GM20431 (cell line): ENCODE results near the gene MACROD2.

Source experiments
- in situ Hi-C: fragments of 300-500 bp; cut with MseI, MboI; formaldehyde crosslinking; loops from one replicate; pipeline ENCODE4 v1.15.0; 2020; ENCODE audit warnings: low sequenced_read_pairs; ENCODE audit not compliant: unreplicated experiment

The MACROD2 gene

DNA sequence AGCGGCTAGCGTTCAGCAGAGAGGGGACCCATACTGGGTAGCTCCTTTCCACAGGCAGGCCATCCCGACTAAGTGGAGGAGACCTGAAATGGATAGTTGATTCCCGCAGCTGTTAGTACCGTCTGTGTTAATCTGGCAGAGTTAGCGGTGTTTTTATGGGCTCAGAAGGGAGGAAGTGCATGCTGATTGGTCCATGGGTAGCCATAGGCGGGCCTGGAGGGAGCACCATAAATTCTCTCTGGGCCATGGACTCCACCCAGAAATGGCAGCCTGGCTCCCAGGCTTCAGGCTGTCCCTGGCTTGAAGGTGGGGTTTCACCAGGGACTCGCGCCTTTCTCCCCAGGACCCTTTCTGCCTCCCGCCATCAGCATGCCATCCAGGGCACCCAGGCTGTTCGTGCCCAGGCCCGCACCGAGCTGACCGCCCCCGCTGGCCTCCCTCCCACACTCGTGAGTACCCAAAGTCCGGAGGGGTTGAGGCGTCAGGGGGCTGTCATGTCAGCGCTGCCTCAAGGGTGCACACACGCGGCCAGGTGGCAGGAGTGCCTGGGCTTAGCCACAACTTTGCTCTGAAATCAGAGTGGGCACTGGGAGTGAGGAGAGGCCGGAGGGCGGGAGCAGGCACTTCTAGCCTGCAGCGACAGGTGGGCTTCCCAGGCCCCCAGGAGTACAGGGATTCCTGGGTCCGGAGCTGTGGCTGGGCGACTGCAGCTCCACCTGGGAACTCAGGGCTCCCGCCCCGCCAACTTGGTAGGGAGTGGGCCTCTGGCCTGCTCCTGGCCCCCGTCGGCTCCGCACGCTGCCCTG is 1036.4 kb downstream of the MACROD2 start:
- in situ Hi-C loops, result no loop called here

DNA sequence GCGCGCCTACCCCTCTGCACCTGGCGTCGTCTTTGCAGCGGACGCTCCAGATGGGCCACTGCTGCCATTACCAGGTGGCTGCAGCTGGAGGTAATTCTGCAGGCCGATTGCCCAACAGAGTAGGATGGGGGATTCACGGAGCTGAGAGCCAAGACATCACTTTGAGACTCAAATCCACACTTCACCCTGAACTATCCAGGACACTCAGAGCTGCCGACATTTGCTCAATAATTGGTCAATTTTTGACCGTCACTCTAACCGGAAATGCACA is 1037.0 kb downstream of the MACROD2 start:
- in situ Hi-C loops, result no loop called here

DNA sequence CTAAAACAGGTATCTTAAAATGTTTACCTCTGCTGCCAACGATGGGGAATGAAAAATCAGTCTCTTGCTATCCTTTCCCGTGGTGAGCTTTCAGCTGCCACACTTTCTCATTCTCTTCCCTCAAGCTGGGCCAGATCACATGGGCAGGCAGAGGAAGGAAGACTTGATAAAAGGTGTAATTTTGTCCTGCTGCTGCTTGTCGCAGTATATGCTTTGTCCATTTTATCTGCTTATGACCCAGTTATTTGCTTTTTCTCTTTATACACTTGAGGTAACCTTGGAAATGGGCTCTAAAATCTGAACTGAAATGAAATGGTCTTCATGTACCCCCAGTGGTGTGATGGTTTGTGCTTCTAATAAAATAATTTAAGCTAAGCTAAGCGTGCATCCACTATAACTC is 1038.0 kb downstream of the MACROD2 start:
- in situ Hi-C loops, result no loop called here

DNA sequence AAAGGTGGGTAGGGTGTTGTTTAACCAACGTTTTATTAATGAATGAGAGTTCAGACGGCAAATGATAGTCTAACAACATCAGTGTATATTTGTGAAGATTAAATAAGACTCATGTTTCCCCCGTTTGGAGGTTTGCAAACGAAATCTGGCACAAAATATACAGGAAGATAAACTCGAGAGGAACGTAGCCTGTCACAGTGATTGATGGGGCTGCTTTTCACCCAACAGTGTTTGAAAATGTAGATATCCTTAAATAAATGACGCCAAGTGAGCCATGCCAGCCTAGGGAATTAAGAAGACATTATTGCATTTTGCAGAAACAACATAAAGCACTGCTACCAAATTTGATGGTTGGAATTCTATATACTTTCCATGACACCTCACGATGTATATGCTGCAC is 1038.6 kb downstream of the MACROD2 start:
- in situ Hi-C loops, result no loop called here

DNA sequence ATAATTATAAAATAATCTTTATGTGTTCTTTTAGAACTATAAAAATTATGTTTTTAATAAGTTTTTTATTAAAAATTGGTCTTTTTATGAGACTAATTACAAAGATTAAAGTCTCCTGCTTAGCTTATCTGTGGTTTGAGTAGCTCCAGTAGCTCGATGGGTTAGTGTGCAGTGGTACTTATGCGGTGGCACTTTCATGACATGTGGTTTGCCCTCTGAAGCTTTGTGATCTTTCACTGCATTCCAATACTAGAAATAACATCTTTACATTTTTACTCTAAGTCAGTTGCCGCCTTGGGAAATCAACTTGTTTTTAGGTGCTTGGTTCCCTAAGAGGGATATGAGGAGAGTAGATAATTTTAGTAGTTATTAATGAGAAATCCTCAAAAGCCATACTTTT is 1041.6 kb downstream of the MACROD2 start:
- in situ Hi-C loops, result no loop called here

DNA sequence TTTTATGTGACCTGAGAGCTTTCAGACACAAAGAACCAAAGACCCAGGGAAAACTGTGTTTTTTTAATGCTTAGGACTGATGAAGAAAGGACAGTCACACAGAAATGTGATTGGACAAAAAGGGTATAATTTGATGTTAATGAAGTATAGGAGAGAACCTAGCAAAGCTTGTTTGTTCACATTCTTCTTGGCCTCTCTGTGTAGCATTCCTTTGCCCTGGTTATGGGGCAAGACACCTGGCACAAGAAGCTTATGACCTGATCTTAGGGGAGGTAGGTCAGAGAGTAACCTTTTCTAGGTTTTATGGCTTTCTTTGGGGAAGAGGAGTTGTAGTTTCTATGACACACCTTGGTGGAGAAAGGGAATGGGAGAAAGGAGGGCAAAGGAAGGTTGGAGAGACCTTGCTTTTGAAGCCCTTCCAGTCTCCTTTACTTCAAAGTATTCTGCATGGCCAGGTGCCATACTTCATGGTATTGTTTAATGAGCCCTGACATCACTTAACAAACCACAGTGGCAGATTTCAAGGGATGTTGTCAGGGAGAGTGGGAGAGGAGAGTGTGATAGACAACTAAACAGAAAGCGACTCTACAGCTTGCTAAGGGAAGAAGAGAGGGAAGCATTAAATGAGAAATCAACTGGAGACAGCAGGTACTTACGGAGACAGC is 1043.9 kb downstream of the MACROD2 start:
- in situ Hi-C loops, result no loop called here

DNA sequence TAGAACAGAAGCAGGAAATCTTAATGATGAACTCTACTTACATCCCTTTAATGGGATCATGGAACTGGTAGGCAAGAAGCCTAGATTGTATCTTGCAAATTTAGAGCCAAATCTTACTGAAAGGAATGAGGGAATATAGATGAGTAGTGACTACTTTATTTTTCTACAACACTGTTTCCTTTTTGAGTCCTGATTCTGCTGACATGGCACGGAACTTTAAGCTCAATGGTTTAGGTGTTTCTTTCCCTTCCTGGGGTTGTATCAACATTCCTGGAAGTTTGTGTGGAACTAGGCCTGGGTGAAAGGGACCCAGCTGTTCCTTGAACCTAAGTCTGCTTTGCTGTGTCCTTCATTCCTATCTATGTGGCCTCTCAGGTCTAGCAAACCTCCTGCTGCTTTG is 1047.4 kb downstream of the MACROD2 start:
- in situ Hi-C loops, result no loop called here

DNA sequence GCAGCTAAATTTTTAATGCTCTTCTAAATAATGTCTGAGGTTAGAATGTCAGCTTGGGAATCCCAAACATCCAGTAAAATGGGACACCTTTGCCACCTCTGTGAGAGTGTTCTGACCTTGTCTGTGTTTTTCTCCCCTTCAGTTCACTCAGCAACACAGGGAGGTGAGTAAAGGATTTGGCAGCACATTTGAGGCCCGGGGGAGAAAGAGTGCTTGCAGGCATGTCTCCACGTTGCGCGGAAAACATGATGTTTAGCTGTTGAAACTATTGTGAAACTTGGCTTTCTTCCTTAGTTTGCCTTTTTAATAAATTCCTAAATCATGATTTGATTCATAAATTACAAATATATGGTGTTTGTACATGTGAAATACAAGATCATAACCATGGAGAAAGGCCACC is 1049.9 kb downstream of the MACROD2 start:
- in situ Hi-C loops, result no loop called here

DNA sequence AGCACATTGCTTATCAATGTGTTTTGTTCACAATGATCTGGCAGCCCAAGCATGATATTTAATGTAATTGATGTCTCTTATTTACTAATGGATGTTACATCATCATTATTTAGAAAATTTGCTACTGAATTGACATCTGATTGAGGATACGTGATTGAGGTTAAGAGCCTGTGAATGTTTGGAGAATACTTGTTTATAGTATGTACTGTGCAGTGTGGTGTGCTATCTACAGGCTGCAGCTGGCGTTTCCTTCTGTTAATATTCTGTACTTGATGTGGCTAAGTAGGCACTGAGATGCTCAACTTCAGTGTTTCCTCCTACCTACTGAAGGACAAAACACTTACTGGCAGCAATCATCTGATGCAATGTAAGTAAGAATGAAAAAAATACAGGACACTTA is 1051.7 kb downstream of the MACROD2 start:
- in situ Hi-C loops, result no loop called here

DNA sequence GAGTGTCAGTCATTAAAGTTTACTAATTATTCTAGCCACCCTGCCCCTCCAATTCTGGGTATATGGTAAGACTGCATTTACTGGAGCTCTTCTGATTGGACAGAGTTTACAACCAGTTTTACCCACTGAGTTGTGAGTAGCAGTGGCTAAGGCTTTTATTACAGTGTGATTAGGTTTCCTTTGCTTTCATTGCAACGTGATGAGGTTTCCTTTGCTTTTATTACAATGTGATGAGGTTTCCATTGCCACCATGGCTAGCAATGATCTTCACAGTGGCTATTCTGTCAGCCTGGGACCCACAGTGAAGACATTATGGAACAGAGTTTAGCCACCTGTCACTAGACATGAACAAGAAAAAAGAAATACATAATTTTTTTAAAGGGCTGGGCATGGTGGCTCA is 1052.3 kb downstream of the MACROD2 start:
- in situ Hi-C loops, result no loop called here

DNA sequence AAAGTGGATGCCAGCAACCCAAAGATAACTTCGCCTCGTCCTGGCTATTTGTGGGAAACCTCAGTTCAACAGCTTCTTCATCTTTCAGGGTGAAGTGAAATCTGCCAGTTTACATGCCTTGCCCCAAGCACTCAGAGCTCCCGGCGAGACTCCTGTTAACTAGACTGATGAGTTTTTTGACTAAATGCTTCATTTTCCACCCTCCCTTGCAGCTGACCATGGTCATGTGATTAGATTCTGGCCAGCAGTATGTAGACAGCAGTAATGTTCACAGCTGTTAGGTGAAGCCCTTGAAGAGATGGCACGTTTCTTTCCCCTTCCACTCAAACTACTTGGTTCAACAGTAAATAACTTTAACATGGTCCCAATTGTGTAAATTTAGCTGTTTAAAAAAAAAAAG is 1060.9 kb downstream of the MACROD2 start:
- in situ Hi-C loops, result no loop called here

DNA sequence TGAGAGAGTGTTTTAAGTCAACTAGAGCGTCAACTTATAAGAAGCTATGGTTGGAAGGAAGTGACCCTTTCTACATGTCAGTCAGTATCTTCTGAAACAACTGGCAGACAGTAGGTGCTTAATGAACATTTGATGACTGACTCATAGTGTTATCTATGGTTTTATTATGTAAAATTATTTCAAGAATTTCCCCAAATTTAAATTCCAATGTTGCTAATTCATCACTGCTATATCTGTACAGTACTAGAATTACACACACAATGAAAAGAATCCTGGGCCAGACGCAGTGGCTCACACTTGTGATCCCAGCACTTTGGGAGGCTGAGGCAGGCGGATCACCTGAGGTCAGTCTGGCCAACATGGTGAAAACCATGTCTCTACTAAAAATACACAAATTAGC is 1063.5 kb downstream of the MACROD2 start:
- in situ Hi-C loops, result no loop called here

DNA sequence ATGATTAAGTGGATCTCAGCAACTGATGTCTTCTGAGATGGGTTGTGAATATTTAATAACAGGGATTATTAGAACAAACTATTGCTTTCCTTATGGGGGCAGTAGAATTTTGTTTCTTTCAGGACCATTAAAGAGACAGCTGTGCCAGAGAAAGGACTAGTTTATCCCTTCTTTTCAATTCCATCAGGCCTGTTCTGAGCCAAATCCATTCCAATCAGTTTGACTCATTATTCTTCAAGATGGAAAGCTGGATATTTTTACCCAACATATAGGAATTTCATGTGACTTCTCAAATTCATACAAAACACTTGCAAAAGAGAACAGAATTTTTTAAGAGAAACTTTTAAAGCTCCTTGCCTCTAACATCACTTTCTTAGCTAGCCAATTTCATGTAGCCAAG is 1064.1 kb downstream of the MACROD2 start:
- in situ Hi-C loops, result no loop called here

DNA sequence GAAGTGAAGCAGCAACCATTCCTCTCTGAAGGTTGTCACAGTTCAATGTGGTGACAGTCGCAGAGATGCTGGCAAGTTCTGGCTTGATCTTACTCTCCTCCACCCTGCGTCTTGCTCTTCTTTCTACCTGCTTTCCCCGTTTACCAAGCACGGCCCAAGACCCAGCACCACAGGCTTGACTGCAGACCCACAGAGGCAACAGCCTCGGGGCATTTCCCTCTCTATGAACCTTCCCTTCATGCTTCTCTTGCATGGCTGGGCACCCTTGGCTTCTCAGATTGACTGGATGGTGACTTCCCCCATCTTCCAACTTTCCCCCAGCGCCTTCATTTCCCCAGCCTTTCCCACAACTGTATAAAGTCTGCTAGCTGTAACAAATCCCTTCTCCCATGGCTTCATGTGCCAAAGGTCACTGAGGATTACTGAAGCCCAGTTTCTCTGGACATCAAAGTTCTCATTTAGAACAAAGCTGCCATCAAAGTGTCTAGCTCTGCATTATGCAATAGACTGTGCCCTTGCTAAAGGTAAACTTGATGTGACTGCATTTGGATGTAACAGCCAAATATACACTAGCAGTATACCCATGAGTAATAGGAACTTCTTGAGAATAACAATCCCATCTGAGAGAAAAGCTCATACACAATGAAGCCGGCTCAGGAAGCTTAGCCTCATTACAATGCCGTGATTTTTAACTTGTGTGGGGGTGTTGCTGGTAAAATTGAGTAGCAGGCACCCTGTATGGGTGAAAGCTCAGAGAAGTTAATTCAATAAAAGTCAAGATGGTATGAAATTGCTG is 1065.1 kb downstream of the MACROD2 start:
- in situ Hi-C loops, result no loop called here

DNA sequence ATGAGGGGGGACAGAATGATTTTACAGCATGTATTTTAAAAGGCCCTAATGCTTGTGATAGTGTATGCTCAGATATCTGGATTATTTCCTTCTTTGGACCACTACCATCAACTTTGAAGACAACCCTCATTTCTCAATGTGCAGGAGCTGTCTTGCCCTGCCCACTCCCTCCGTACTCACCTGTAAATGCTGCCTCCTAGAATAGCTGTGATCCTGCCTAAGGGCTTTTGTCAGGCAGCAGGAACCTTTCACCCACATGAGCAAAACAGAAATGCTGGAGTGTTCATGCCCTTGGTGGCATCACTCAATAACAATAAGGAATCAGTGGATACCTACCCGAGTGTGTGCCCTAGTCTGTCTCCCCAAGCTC is 1065.7 kb downstream of the MACROD2 start:
- in situ Hi-C loops, result no loop called here

DNA sequence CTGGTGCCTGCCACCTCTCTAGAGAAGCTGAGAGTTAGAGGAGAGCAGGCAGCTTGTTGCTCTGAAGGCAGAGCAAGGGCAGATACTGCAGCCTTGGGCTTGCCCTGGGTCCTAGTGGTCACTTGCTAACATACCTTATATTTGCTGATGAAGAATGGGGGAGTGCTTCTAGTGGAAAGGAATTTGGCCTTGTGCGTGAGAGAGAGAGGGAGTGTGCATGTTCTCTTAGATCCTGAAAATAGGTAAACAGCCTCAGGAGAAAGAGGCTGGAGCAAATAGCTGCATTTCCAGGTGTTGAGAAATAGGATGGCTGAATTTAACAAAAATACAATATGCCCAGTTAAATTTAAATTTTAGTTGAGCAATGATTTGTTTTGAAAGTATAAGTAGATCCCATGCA is 1066.6 kb downstream of the MACROD2 start:
- in situ Hi-C loops, result no loop called here

DNA sequence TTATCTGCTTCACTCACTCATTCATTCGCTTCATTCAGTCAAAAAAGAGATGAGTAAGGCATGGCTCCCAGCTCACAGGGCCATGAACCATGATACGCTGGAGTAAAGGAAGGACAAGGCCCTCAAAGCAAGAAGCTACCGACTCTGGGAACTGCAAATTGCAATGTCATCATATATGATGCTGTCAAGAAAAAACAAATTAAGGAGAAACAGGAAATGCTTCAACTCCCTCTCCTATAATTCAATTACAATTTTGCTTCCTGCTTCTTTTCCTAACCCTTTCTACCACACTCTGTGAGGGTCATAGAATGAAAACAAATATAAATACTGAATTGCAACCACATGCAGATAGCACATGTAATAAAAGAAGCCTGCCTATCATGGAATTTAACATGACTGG is 1067.8 kb downstream of the MACROD2 start:
- in situ Hi-C loops, result no loop called here

DNA sequence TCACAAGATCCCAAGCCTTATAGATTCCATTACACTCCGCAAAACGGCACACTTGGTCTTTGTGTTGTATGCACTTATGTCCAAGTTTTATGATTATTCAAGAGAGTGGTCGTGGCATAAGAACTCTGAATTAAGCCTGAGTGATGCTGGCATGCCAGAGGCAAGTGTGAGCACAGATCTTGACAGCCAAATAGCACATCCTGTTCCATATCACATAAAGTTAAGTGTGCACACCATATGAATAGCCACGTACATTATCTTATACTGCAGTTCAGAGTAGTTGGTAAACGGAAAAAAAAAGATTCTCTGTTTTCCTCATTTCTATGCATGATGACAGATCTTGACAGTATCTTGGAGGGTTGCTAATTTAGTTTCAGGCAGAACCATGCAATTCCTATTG is 1069.4 kb downstream of the MACROD2 start:
- in situ Hi-C loops, result no loop called here

DNA sequence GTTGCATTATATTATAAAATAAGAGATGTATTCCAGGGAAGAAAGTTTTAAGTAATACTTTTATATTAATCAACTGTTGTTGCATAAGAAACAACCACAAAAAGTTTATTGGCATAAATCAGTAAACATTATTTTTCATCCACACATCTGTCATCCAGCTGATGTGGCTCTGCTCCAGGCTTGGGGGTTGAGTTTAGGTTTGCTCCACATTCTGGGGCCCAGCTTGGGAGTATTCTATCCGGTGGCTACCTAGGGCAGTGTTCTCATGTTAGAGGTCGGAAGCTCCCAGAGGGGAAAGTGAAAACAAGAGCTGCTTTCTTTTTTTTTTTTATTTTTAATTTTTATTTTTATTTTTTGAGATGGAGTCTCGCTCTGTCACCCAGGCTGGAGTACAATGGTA is 1070.5 kb downstream of the MACROD2 start:
- in situ Hi-C loops, result no loop called here

DNA sequence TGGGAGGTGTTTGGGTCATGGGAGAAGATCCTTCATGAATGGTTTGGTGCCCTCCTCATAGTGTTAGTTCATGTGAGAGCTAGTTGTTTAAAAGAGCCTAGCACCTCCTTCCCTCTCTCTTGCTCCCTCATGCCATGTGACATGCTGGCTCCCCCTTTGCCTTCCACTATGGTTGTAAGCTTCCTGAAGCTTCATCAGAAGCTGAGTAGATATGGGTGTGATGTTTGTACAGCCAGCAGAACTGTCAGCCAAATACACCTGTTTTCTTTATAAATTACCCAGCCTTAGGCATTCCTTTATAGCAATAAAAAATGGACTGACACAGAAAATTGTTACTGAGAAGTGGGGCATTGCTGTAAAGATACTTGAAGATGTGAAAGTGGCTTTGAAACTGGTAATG is 1073.2 kb downstream of the MACROD2 start:
- in situ Hi-C loops, result no loop called here

DNA sequence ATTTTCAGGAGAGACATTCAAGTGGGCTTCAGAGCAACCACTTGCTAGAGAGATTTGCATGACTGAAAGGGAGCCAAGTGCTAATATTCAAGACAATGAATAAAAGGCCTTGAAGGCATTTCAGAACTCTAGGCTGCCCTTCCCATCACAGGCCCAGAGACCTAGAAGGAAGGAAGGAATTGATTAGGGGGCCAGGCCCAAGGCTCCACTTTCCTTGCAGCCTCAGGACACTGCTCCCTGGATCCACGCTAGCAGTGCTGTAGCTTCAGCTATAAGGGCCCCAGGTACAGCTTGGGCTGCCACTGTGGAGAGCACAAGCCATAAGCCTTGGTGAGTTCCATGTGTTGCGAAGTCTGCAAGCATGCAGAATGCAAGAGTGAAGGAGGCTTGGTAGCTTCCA is 1074.0 kb downstream of the MACROD2 start:
- in situ Hi-C loops, result no loop called here
